ENCODE measurements around the gene TSPAN7. TPM values are rescaled to one million over a fixed set of nuclear protein-coding genes. Genes with fewer than 3 reads are reported as not detected.

Gene TSPAN7
- total RNA-seq, result 46.2 TPM

GRCh38 chrX:38561126-38561868 is at the start of gene TSPAN7:
TSS of gene TSPAN7 (plus strand) at chrX:38561542. CDS start at chrX:38561547, 5 bp downstream.
- peak; percentile 87 for DNase-seq (ENCODE audit: low spot score)
- ATAC-seq, result peak; percentile 96
- intact Hi-C loops (cut with DNase I), result no loop called here

GRCh38 chrX:38513112-38513742 is 48.1 kb upstream of the TSPAN7 start:
- intact Hi-C loops (cut with DNase I), result no loop called here
- ATAC-seq (no peak), DNase-seq (ENCODE audit: low spot score) (no peak)

GRCh38 chrX:38514016-38514854 is 47.1 kb upstream of the TSPAN7 start:
- DNase-seq (ENCODE audit: low spot score), result no peak
- ATAC-seq, result no peak
- intact Hi-C loops (cut with DNase I), result no loop called here

DNA sequence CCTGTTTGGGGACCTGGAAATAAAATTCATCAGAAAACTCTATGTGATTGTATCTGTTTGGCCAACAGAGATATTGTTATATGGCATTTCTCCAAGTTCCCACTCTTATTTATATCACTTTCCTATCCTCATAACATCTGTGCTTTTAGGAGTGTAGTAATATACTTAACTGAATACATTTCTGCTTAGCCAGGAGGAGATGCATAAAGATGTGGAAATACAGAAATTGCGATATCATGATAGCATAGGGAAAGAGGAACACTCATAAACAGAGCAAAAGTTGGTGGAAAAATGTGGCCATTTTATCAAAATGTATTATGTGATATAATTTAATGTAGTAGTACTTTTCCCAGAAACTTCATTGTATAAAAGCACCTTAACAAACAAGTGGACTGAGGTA is 46.1 kb upstream of the TSPAN7 start:
- ATAC-seq (no peak), DNase-seq (ENCODE audit: low spot score) (no peak)
- intact Hi-C loops (cut with DNase I), result no loop called here

DNA sequence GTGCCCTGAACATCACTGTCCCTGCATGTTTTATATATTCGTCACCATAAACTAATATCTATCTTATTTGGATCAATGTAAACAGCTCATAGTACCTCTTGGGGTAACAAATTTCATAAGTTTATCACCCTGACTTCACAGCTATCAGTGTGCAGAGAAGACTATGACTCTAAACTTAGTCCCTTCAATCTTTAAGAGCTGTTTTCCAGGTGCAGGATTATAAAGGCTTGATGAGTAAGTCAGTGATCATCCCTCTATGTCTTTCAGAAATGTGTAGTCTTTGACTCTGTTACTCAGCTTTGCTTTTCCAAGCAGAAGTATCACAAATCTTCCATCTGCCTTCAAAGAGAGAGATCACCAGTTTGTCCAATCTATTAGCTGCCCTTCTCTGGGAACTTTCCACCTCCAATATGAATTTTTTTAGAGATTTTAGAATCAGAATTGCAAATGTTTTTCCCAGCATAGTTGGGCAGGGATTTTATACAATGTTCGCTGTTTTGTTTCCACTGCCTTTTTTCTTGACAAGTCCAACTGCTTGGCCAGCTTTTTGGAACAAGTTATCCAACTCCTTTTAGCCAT is 45.1 kb upstream of the TSPAN7 start:
- intact Hi-C loops (cut with DNase I), result no loop called here
- DNase-seq (ENCODE audit: low spot score) (no peak), ATAC-seq (no peak)

GRCh38 chrX:38519651-38520050 is 41.7 kb upstream of the TSPAN7 start:
- ATAC-seq (no peak), DNase-seq (ENCODE audit: low spot score) (no peak)
- intact Hi-C loops (cut with DNase I), result loop anchor here (2.0 kb wide), 1 partner anchor 33 kb away; no protein-coding TSS in a partner anchor

- intact Hi-C loops (cut with DNase I), result no loop called here
- ATAC-seq (no peak), DNase-seq (ENCODE audit: low spot score) (no peak)
Observed at GRCh38 chrX:38538134-38538533, 23.2 kb upstream of the TSPAN7 start.

- ATAC-seq (no peak), DNase-seq (ENCODE audit: low spot score) (no peak)
- intact Hi-C loops (cut with DNase I), result no loop called here
Observed at GRCh38 chrX:38539748-38540147, 21.6 kb upstream of the TSPAN7 start.

DNA sequence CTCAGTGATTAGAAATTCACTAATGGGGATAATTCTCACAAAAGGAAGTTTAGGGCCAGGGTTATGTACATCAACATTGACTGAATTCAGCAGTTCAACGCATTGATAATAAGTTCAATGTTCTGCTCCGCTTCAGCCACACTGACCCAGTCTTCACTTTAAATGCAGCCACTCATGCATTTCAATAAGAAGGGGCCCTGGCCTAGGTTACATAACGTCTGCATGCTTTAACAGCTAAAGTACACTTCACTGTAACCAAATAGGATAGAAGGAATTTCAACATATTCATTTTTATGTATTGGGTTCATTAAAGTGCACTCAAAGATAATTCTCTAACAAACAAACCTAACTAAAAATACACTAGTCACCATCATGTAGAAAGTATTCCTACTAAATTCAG is 12.8 kb upstream of the TSPAN7 start:
- intact Hi-C loops (cut with DNase I), result no loop called here
- ATAC-seq, result no peak
- DNase-seq (ENCODE audit: low spot score), result no peak

GRCh38 chrX:38552721-38553120 is 8.6 kb upstream of the TSPAN7 start:
- no peak for DNase-seq (ENCODE audit: low spot score)
- intact Hi-C loops (cut with DNase I), result no loop called here
- no peak for ATAC-seq

DNA sequence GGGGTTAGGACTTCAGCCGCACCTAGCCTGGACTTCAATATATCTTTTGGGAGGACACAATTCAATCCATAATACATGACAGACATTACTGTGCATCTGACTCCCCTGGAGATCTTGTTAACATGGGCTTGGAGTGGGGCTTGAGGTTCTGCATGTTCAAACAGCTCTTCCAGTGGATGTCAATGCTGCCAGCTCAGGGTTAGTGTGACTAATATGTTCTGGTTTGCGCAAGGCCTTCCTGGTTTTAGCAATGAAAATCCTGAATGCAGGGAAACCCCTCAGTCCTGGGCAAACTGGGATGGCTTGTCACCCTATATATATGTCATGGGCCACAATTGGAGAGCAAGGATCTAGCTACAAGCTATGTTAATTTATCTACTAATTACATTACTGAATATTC is 2.7 kb upstream of the TSPAN7 start:
- ATAC-seq, result no peak
- intact Hi-C loops (cut with DNase I), result no loop called here

GRCh38 chrX:38560776-38561125 is 591 bp upstream of the TSPAN7 start:
- intact Hi-C loops (cut with DNase I), result no loop called here

More for the DNA sequence above, 2.7 kb upstream of the TSPAN7 start:
- no peak for DNase-seq (ENCODE audit: low spot score)

GRCh38 chrX:38561951-38562719 is 793 bp downstream of the TSPAN7 start:
- DNase-seq (ENCODE audit: low spot score) (peak; percentile 59), ATAC-seq (peak; percentile 78)
- intact Hi-C loops (cut with DNase I), result no loop called here

More at GRCh38 chrX:38560776-38561125, 591 bp upstream of the TSPAN7 start:
- ATAC-seq (peak; percentile 13), DNase-seq (ENCODE audit: low spot score) (peak; percentile 53)

GRCh38 chrX:38563030-38563429 is 1.7 kb downstream of the TSPAN7 start:
- DNase-seq (ENCODE audit: low spot score) (no peak), ATAC-seq (no peak)
- intact Hi-C loops (cut with DNase I), result no loop called here

DNA sequence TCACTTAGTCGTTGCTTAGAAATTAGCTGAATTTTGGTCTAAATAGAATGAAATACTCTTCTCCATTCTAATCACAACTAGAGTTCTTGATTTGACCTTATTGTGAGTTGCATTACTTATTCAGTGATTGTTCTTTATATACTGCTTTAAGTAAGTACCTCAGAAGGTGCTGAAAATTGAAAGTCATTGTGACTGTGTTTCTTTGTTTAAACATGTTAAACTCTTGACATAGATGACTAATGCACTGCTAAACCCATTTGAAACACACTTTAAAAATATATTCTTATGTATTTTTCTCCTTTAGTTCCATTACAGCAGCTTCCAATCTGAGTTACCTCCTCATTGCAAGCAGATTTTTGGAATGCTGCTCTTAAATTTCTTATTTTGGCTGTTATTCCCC is 9.1 kb downstream of the TSPAN7 start:
- intact Hi-C loops (cut with DNase I), result no loop called here
- no peak for DNase-seq (ENCODE audit: low spot score)
- ATAC-seq, result no peak

GRCh38 chrX:38571058-38571457 is 9.7 kb downstream of the TSPAN7 start:
- ATAC-seq, result no peak
- intact Hi-C loops (cut with DNase I), result no loop called here
- no peak for DNase-seq (ENCODE audit: low spot score)

DNA sequence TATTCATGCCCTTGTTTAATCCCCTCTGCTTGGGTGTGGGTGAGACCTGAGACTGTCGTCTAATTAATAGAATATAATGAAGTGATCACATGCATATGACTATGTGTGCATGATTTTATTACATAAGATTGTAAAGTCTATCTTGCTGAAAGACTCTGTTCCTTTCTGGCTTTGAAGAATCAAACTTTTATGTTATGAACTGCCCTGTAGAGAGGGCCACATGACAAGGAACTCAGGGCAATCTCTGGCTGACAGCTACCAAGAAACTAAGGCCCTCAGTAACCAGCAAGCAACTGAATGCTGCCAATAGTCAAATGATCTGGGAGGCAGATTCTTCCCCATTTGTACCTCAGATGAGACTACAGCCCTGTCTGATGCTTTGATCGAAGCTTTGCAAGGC is 13.5 kb downstream of the TSPAN7 start:
- DNase-seq (ENCODE audit: low spot score) (no peak), ATAC-seq (no peak)
- intact Hi-C loops (cut with DNase I), result no loop called here

DNA sequence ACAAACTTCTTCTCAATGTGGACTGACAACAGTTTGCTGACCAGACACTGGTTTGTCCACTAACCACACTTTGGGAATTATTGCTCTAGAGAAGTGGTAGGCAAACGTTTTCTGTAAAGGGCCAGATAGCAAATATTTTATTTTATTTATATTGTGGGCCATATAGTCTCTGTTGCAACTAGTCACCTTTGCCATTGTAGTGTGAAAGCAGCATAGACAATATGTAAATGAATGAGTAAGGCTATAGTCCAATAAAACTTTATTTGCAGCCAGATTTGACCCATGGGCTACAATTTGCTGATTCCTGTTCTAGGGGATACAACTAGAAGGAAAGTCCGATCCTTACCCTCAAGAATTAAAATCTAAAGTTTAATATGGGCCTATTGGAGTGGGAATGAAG is 14.5 kb downstream of the TSPAN7 start:
- DNase-seq (ENCODE audit: low spot score), result no peak

GRCh38 chrX:38577738-38578137 is 16.4 kb downstream of the TSPAN7 start:
- intact Hi-C loops (cut with DNase I), result no loop called here
- DNase-seq (ENCODE audit: low spot score), result no peak
- ATAC-seq, result no peak

More for the DNA sequence above, 14.5 kb downstream of the TSPAN7 start:
- intact Hi-C loops (cut with DNase I), result no loop called here
- ATAC-seq, result no peak
